H9 (cell line): ENCODE results near the gene FMC1. TPM values are rescaled to one million over a fixed set of nuclear protein-coding genes. Genes with fewer than 3 reads are reported as not detected.

Experiments
- DNase-seq: peaks from one replicate; pipeline ENCODE4 v3.0.0-alpha.2; 2017
- H2AFZ ChIP-seq: one replicate; pipeline ENCODE4 v1.6.1; 2013; ENCODE audit warnings: mild to moderate bottlenecking, low read length, control low read depth, moderate library complexity
- H2AK5ac ChIP-seq: 2 replicates; pipeline ENCODE4 v1.6.1; 2013; ENCODE audit warnings: low read length, control low read depth, mixed read lengths; ENCODE audit not compliant: insufficient read length
- H2BK120ac ChIP-seq: one replicate; pipeline ENCODE4 v1.6.1; 2013; ENCODE audit warnings: low read depth, mild to moderate bottlenecking, low read length, control low read depth, inconsistent platforms; ENCODE audit not compliant: poor library complexity, severe bottlenecking
- H2BK12ac ChIP-seq: 2 replicates; pipeline ENCODE4 v1.6.1; 2013; ENCODE audit warnings: low read length, control low read depth, mixed read lengths, low read depth; ENCODE audit not compliant: insufficient read length
- H2BK15ac ChIP-seq: 2 replicates; pipeline ENCODE4 v1.6.1; 2013; ENCODE audit warnings: low read depth, low read length, control low read depth
- H2BK20ac ChIP-seq: one replicate; pipeline ENCODE4 v1.6.1; 2013; ENCODE audit warnings: low read depth, mild to moderate bottlenecking, low read length, control low read depth, inconsistent platforms; ENCODE audit not compliant: poor library complexity, severe bottlenecking
- H2BK5ac ChIP-seq: 2 replicates; pipeline ENCODE4 v1.6.1; 2013; ENCODE audit warnings: low read length, control low read depth, mixed read lengths; ENCODE audit not compliant: insufficient read length
- H3K14ac ChIP-seq: 2 replicates; pipeline ENCODE4 v1.6.1; 2013; ENCODE audit warnings: low read length, control low read depth; ENCODE audit not compliant: insufficient read depth
- H3K18ac ChIP-seq: 2 replicates; pipeline ENCODE4 v1.6.1; 2013; ENCODE audit warnings: low read depth, mild to moderate bottlenecking, mixed read lengths, low read length, control low read depth; ENCODE audit not compliant: insufficient read length
- H3K23ac ChIP-seq: 2 replicates; pipeline ENCODE4 v1.6.1; 2013; ENCODE audit warnings: low read length, control low read depth, mixed read lengths, low read depth; ENCODE audit not compliant: insufficient read length
- H3K23me2 ChIP-seq: 2 replicates; pipeline ENCODE4 v1.6.1; 2013; ENCODE audit warnings: low read depth, mild to moderate bottlenecking, mixed read lengths, low read length, control low read depth; ENCODE audit not compliant: insufficient read length, poor library complexity, severe bottlenecking
- H3K27ac ChIP-seq: 2 replicates; pipeline ENCODE4 v1.5.1; 2013; ENCODE audit warnings: low read length, control low read depth, mixed read lengths, low read depth; ENCODE audit not compliant: insufficient read length
- H3K27me3 ChIP-seq: 2 replicates; pipeline ENCODE4 v1.6.1; 2013; ENCODE audit warnings: low read length, control low read depth, inconsistent platforms; ENCODE audit not compliant: insufficient read depth
- H3K4ac ChIP-seq: 2 replicates; pipeline ENCODE4 v1.6.1; 2013; ENCODE audit warnings: low read depth, mild to moderate bottlenecking, control low read depth, inconsistent platforms, low read length, moderate library complexity
- H3K4me1 ChIP-seq: 2 replicates; pipeline ENCODE4 v1.6.1; 2013; ENCODE audit warnings: low read length, control low read depth, inconsistent platforms; ENCODE audit not compliant: insufficient read depth
- H3K4me2 ChIP-seq: 2 replicates; pipeline ENCODE4 v1.6.1; 2013; ENCODE audit warnings: low read length, control low read depth, mixed read lengths; ENCODE audit not compliant: insufficient read length, insufficient read depth
- H3K56ac ChIP-seq: 2 replicates; pipeline ENCODE4 v1.6.1; 2013; ENCODE audit warnings: low read depth, mild to moderate bottlenecking, mixed read lengths, low read length, control low read depth; ENCODE audit not compliant: insufficient read length
- H3K79me1 ChIP-seq: 2 replicates; pipeline ENCODE4 v1.6.1; 2013; ENCODE audit warnings: low read depth, mild to moderate bottlenecking, moderate library complexity, low read length, control low read depth, inconsistent platforms; ENCODE audit not compliant: insufficient read depth, poor library complexity, severe bottlenecking
- H3K79me2 ChIP-seq: 2 replicates; pipeline ENCODE4 v1.6.1; 2013; ENCODE audit warnings: low read length, control low read depth, inconsistent platforms; ENCODE audit not compliant: insufficient read depth
- H3K9ac ChIP-seq: 2 replicates; pipeline ENCODE4 v1.6.1; 2013; ENCODE audit warnings: low read length, control low read depth, mixed read lengths; ENCODE audit not compliant: insufficient read length; ENCODE audit errors: extremely low read depth
- H3K9me3 ChIP-seq: one replicate; pipeline ENCODE4 v1.6.1; 2013; ENCODE audit warnings: low read depth, low read length, inconsistent platforms; ENCODE audit not compliant: control insufficient read depth
- H3T11ph ChIP-seq: one replicate; pipeline ENCODE4 v1.6.1; 2013; ENCODE audit warnings: mild to moderate bottlenecking, low read length, control low read depth, inconsistent platforms
- H4K20me1 ChIP-seq: one replicate; pipeline ENCODE4 v1.6.1; 2013; ENCODE audit not compliant: control insufficient read depth, insufficient read length, insufficient read depth
- H4K5ac ChIP-seq: 2 replicates; pipeline ENCODE4 v1.6.1; 2013; ENCODE audit warnings: low read depth, mild to moderate bottlenecking, mixed read lengths, low read length, control low read depth; ENCODE audit not compliant: insufficient read length
- H4K8ac ChIP-seq: replicated peaks from 2 replicates; pipeline ENCODE4 v1.6.1; 2013; ENCODE audit warnings: low read length, control low read depth, mixed read lengths, low read depth; ENCODE audit not compliant: insufficient read length
- H4K91ac ChIP-seq: 2 replicates; pipeline ENCODE4 v1.6.1; 2013; ENCODE audit warnings: low read depth, mild to moderate bottlenecking, moderate library complexity, mixed read lengths, low read length, control low read depth; ENCODE audit not compliant: insufficient read length
- H3K27ac Mint-ChIP-seq, 3 experiments: 2 replicates in 2 of 3; 3 replicates in 1 of 3; pipeline ENCODE4 v1.8.0; 2020 to 2021; ENCODE audit warnings: mixed read lengths in 3 of 3, mild to moderate bottlenecking in 1 of 3, moderate library complexity in 1 of 3
- H3K27me3 Mint-ChIP-seq: 2 replicates; pipeline ENCODE4 v1.8.0; 2021; ENCODE audit warnings: low read depth, mild to moderate bottlenecking, moderate library complexity, mixed read lengths
- H3K36me3 Mint-ChIP-seq, 3 experiments: 2 replicates in 2 of 3; 3 replicates in 1 of 3; pipeline ENCODE4 v1.8.0; 2020 to 2021; ENCODE audit warnings: low read depth in 3 of 3, mixed read lengths in 3 of 3; ENCODE audit not compliant: insufficient read depth in 1 of 3
- H3K4me1 Mint-ChIP-seq, 2 experiments: 2 replicates each; pipeline ENCODE4 v1.8.0; 2020; ENCODE audit warnings: mixed read lengths in 2 of 2
- H3K4me3 Mint-ChIP-seq, 2 experiments: 2 replicates in 1 of 2; 3 replicates in 1 of 2; pipeline ENCODE4 v1.8.0; 2020 to 2021; ENCODE audit warnings: mild to moderate bottlenecking in 2 of 2, mixed read lengths in 2 of 2, moderate library complexity in 1 of 2
- H3K9me3 Mint-ChIP-seq, 2 experiments: 2 replicates in 1 of 2; 3 replicates in 1 of 2; pipeline ENCODE4 v1.8.0; 2020; ENCODE audit warnings: mild to moderate bottlenecking in 2 of 2, mixed read lengths in 2 of 2, moderate library complexity in 1 of 2
- WGBS: extraction: QIAGEN DNeasy Blood & Tissue Kit; methylation state at CpG from one replicate; pipeline ENCODE4 v1.1.7; 2013; ENCODE audit warnings: missing lambda C conversion rate, low lambda C conversion rate, mixed read lengths; ENCODE audit not compliant: insufficient read length; ENCODE audit errors: extremely low coverage; 5-methylcytosine and 5-hydroxymethylcytosine counted together
- total RNA-seq: library from RNA; stranded (reverse); gene quantifications from 2 replicates; pipeline ENCODE4 v1.2.1, GENCODE V29; 2021
- TF ChIP-seq, protein P1 (sequence below): fragments of 200-600 bp; sonication (generic); conservative IDR thresholded peaks from 3 replicates; pipeline ENCODE4 v1.8.0; 2021; ENCODE audit warnings: antibody characterized with exemption, mild to moderate bottlenecking

FMC1 gene
- total RNA-seq, 1 experiment from 2014 or later = 10.9 TPM

DNA sequence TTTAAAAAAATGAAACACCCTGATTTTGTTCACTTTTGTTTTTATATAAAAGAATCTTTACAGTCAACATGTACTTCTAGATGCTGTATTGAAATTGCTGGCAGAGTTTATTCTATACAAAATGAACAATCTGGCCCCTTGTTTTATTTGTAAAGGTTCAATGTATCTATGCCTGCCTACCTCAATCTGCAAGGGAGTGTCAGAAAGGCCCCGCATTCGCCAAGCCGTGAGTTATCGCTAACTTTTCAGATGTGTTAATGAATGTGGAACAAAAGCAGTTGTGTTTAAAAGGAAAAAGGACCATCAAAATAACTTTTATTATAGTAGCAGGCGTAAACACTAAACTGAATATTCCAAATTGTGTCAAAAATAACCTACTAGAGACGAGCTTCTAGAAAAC, 33.1 kb downstream of the FMC1 start:
- H2AFZ ChIP-seq = no peak overlapping the region
- H2BK5ac ChIP-seq = no peak overlapping the region
- no peaks in the 10 kb centered on the region for H3K23me2 ChIP-seq
- no peak overlapping the region for H3K56ac ChIP-seq
- no peak overlapping the region for H3K9ac ChIP-seq
- Mint-ChIP-seq H3K9me3 (no peaks in the 10 kb centered on the region), H3K27me3 (no peaks in the 10 kb centered on the region), H3K4me1 (peaks cover 26 to 31% of the 10 kb centered on the region in 2 experiments), H3K4me3 (no peak overlapping the region), H3K27ac (peak overlapping the region in 2 of 3 experiments; percentile 3 to 55; a peak in 2 of 7 replicates), H3K36me3 (peaks cover 16 to 39% (median 31%) of the 10 kb centered on the region in 3 experiments; a peak in 6 of 7 replicates)
- H3K18ac ChIP-seq = no peak overlapping the region
- TF ChIP-seq, protein P1, sequence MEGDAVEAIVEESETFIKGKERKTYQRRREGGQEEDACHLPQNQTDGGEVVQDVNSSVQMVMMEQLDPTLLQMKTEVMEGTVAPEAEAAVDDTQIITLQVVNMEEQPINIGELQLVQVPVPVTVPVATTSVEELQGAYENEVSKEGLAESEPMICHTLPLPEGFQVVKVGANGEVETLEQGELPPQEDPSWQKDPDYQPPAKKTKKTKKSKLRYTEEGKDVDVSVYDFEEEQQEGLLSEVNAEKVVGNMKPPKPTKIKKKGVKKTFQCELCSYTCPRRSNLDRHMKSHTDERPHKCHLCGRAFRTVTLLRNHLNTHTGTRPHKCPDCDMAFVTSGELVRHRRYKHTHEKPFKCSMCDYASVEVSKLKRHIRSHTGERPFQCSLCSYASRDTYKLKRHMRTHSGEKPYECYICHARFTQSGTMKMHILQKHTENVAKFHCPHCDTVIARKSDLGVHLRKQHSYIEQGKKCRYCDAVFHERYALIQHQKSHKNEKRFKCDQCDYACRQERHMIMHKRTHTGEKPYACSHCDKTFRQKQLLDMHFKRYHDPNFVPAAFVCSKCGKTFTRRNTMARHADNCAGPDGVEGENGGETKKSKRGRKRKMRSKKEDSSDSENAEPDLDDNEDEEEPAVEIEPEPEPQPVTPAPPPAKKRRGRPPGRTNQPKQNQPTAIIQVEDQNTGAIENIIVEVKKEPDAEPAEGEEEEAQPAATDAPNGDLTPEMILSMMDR = no peak
- H3K9me3 ChIP-seq = no peaks in the 10 kb centered on the region
- no peak overlapping the region for H3K14ac ChIP-seq
- no peak overlapping the region for H2BK12ac ChIP-seq
- H3K27me3 ChIP-seq = no peaks in the 10 kb centered on the region
- whole genome bisulfite sequencing = no CpG with 5 or more reads among the region's 6 CpGs
- H2BK20ac ChIP-seq = no peak overlapping the region
- H2AK5ac ChIP-seq = no peak overlapping the region
- H3K27ac ChIP-seq = no peak overlapping the region
- H2BK120ac ChIP-seq = no peak overlapping the region
- H3K4me1 ChIP-seq = peaks cover 5% of the 10 kb centered on the region
- no peak overlapping the region for H3K23ac ChIP-seq
- no peak overlapping the region for H2BK15ac ChIP-seq
- H4K5ac ChIP-seq = no peak overlapping the region
- no peak overlapping the region for H3K4ac ChIP-seq
- no peak for DNase-seq
- no peak overlapping the region for H4K8ac ChIP-seq
- peaks cover 13% of the 10 kb centered on the region; the same call in 1 of the 2 replicates for H3K79me2 ChIP-seq
- no peak overlapping the region for H3T11ph ChIP-seq
- H4K91ac ChIP-seq = no peak overlapping the region
- H3K4me2 ChIP-seq = no peak overlapping the region
- H3K79me1 ChIP-seq = peaks cover 2% of the 10 kb centered on the region
- no peaks in the 10 kb centered on the region for H4K20me1 ChIP-seq
